HepG2 (cell line): Measurements from ENCODE around the gene HECTD4. TPM values are rescaled to one million over a fixed set of nuclear protein-coding genes. Genes with fewer than 3 reads are reported as not detected.

Experiments used
- ATAC-seq: fragments of 200-7000 bp; cut with Tn5 transposase; 3 replicates; pipeline ENCODE4 v1.9.1; 2020; ENCODE audit warnings: mild to moderate bottlenecking, moderate library complexity
- BruUV-seq: library from RNA; stranded (reverse); fragments of 400-500 nt; replicated peaks from 2 replicates; lab custom pipeline; 2021; lab: Mats Ljungman, UMichigan
- CTCF ChIA-PET: fragments of 300-600 bp; formaldehyde crosslinking; extraction: SDS; loops from one replicate; lab custom pipeline; 2021; ENCODE audit warnings: low total read pairs, inconsistent platforms, low intra/inter-chr PET ratio; lab: Yijun Ruan, JAX
- POLR2A ChIA-PET: fragments of 350-600 bp; sonication (Branson Sonifier 250); formaldehyde crosslinking; loops from one replicate; lab custom pipeline; 2020; ENCODE audit warnings: antibody characterized with exemption, inconsistent platforms; lab: Yijun Ruan, JAX
- DNase-seq: peaks from one replicate; pipeline ENCODE4 v3.0.0-alpha.2; 2015; ENCODE audit warnings: low spot score
- FAIRE-seq: peaks from 3 replicates; lab custom pipeline; 2011; peaks lifted over from hg19 to GRCh38; lab: Jason Lieb, UNC
- H2AFZ ChIP-seq: one replicate; pipeline ENCODE4 v1.6.1; 2011; ENCODE audit warnings: low read length, inconsistent platforms
- H3K27ac ChIP-seq: fragments of 300-600 bp; 3 replicates; pipeline ENCODE4 v1.8.0; 2011; ENCODE audit warnings: mixed run types, mild to moderate bottlenecking, mixed read lengths, low read length, inconsistent platforms; ENCODE audit not compliant: insufficient read depth; ENCODE audit errors: extremely low read length
- H3K27me3 ChIP-seq, 2 experiments: fragments of 200-600 bp in 1 of 2; 2 replicates in 1 of 2; 3 replicates in 1 of 2; pipeline versions ENCODE4 v1.6.0 to v1.8.0; 2011; ENCODE audit warnings: low read length in 2 of 2, mild to moderate bottlenecking in 2 of 2, moderate library complexity in 2 of 2, inconsistent platforms in 1 of 2; ENCODE audit not compliant: insufficient read depth in 2 of 2, control insufficient read depth in 1 of 2
- H3K36me3 ChIP-seq, 2 experiments: fragments of 200-600 bp in 1 of 2; replicated peaks in 1 of 2; 2 replicates in 1 of 2; 3 replicates in 1 of 2; pipeline versions ENCODE4 v1.5.1 to v1.8.0; 2011; ENCODE audit warnings: low read length in 2 of 2, inconsistent platforms in 1 of 2; ENCODE audit not compliant: insufficient read depth in 2 of 2, control insufficient read depth in 1 of 2
- H3K4me1 ChIP-seq: 2 replicates; pipeline ENCODE4 v1.5.1; 2012; ENCODE audit warnings: low read length, inconsistent platforms; ENCODE audit not compliant: insufficient read depth
- H3K4me2 ChIP-seq: 2 replicates; pipeline ENCODE4 v1.6.0; 2011; ENCODE audit warnings: low read depth, low read length, inconsistent platforms
- H3K4me3 ChIP-seq, 3 experiments: fragments of 200-600 bp in 1 of 3; sonication (generic), shearing (Covaris generic) in 1 of 3; replicated peaks in 1 of 3; 2 replicates each; pipeline ENCODE4 v1.5.1; 2011 to 2016; ENCODE audit warnings: low read length in 3 of 3, inconsistent platforms in 2 of 3, low read depth in 2 of 3, mild to moderate bottlenecking in 2 of 3, control low read depth in 1 of 3, mixed read lengths in 1 of 3; ENCODE audit not compliant: insufficient read depth in 1 of 3
- H3K79me2 ChIP-seq: one replicate; pipeline ENCODE4 v1.6.1; 2011; ENCODE audit warnings: low read length, inconsistent platforms; ENCODE audit not compliant: insufficient read depth
- H3K9ac ChIP-seq: 2 replicates; pipeline ENCODE4 v1.6.0; 2011; ENCODE audit warnings: mild to moderate bottlenecking, low read depth, low read length, inconsistent platforms; ENCODE audit not compliant: insufficient read depth
- H3K9me3 ChIP-seq: 2 replicates; pipeline ENCODE4 v1.5.1; 2012; ENCODE audit warnings: mild to moderate bottlenecking, low read length
- H4K20me1 ChIP-seq: 2 replicates; pipeline ENCODE4 v1.6.0; 2011; ENCODE audit warnings: inconsistent platforms, mild to moderate bottlenecking, low read length, moderate library complexity; ENCODE audit not compliant: insufficient read depth
- NFYB ChIP-seq: sonication (generic); formaldehyde crosslinking; IDR thresholded peaks from 2 replicates; pipeline ENCODE4 v1.4.0; 2020; ENCODE audit warnings: missing genetic modification reagents
- RBM22 ChIP-seq: fragments of 200-400 bp; formaldehyde crosslinking; optimal IDR thresholded peaks from 2 replicates; pipeline ENCODE3; 2017; ENCODE audit warnings: mild to moderate bottlenecking, low read length, moderate library complexity
- TOPORS ChIP-seq: sonication (generic); formaldehyde crosslinking; IDR thresholded peaks from 2 replicates; pipeline ENCODE4 v1.8.0; 2023; ENCODE audit warnings: mild to moderate bottlenecking, missing genetic modification reagents
- WGBS: methylation state at CpG from one replicate; pipeline ENCODE4 v1.1.6; 2017; ENCODE audit warnings: low lambda C conversion rate; 5-methylcytosine and 5-hydroxymethylcytosine counted together
- in situ Hi-C: cut with HindIII; loops from 2 replicates; pipeline ENCODE4 v1.10.0; 2017; ENCODE audit warnings: low pct_unique_long_range_greater_than_20kb; ENCODE audit not compliant: extremely low pct_ligation_motif_present
- intact Hi-C: fragments of 100-400 bp; cut with micrococcal nuclease; formaldehyde crosslinking; loops from one replicate; pipeline ENCODE4 v1.10.0; 2022; ENCODE audit not compliant: unreplicated experiment
- polyA plus RNA-seq, 8 experiments: library from polyadenylated mRNA; depleted of rRNA in 3 of 8; stranded (reverse) in 7 of 8; unstranded in 1 of 8; fragments of >200 nt; fragmentation: Illumina TruSeq in 4 of 8; extraction: Trizol in 4 of 8; gene quantifications; 2 replicates each; pipeline versions ENCODE4 v1.2.1 to v1.2.3, GENCODE V29; 2011 to 2016; ENCODE audit warnings: low read depth in 4 of 8, missing spikeins in 1 of 8, mixed read lengths in 1 of 8; ENCODE audit not compliant: insufficient read depth in 1 of 8
- total RNA-seq, 5 experiments: library from RNA; depleted of rRNA; stranded (reverse); fragments of >200 nt; fragmentation: Illumina TruSeq; extraction: Trizol; gene quantifications; 2 replicates each; pipeline ENCODE4 v1.2.3, GENCODE V29; 2016; ENCODE audit warnings: low read depth in 1 of 5
- TF ChIP-seq, protein P1 (sequence below): sonication (generic); formaldehyde crosslinking; IDR thresholded peaks from 2 replicates; pipeline ENCODE4 v1.5.1; 2020; ENCODE audit warnings: mild to moderate bottlenecking, missing genetic modification reagents, moderate library complexity

The HECTD4 gene
- total and polyA plus RNA-seq, 2 of the 13 experiments (the other 11 are each of a cell fraction or from before 2014, with no cell fraction given): 9.0 to 11.4 TPM

DNA sequence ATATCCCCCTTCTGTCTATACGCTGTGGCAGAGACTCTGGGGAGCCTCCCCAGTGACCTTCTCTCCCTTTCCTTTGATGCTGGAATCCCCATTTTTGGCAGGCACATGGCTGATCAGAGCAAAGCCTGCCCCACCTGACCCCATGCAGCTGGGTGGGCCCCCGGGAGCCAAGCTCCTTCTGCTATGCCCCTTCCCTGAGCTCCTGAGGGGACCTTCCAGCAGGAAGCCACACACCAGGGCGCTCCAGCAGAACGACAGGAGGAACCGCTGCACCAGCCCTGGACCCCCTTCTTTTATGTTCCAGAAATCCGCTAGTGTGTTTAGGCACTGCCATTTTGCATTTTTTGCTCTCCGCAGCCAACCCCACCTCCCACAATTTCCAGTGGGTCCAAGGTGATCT, 212.3 kb downstream of the HECTD4 start (continued):
- TF ChIP-seq, protein P1, sequence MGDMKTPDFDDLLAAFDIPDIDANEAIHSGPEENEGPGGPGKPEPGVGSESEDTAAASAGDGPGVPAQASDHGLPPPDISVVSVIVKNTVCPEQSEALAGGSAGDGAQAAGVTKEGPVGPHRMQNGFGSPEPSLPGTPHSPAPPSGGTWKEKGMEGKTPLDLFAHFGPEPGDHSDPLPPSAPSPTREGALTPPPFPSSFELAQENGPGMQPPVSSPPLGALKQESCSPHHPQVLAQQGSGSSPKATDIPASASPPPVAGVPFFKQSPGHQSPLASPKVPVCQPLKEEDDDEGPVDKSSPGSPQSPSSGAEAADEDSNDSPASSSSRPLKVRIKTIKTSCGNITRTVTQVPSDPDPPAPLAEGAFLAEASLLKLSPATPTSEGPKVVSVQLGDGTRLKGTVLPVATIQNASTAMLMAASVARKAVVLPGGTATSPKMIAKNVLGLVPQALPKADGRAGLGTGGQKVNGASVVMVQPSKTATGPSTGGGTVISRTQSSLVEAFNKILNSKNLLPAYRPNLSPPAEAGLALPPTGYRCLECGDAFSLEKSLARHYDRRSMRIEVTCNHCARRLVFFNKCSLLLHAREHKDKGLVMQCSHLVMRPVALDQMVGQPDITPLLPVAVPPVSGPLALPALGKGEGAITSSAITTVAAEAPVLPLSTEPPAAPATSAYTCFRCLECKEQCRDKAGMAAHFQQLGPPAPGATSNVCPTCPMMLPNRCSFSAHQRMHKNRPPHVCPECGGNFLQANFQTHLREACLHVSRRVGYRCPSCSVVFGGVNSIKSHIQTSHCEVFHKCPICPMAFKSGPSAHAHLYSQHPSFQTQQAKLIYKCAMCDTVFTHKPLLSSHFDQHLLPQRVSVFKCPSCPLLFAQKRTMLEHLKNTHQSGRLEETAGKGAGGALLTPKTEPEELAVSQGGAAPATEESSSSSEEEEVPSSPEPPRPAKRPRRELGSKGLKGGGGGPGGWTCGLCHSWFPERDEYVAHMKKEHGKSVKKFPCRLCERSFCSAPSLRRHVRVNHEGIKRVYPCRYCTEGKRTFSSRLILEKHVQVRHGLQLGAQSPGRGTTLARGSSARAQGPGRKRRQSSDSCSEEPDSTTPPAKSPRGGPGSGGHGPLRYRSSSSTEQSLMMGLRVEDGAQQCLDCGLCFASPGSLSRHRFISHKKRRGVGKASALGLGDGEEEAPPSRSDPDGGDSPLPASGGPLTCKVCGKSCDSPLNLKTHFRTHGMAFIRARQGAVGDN (CRISPR knock-in tag): no peak
- TF ChIP-seq TOPORS: no peak

DNA sequence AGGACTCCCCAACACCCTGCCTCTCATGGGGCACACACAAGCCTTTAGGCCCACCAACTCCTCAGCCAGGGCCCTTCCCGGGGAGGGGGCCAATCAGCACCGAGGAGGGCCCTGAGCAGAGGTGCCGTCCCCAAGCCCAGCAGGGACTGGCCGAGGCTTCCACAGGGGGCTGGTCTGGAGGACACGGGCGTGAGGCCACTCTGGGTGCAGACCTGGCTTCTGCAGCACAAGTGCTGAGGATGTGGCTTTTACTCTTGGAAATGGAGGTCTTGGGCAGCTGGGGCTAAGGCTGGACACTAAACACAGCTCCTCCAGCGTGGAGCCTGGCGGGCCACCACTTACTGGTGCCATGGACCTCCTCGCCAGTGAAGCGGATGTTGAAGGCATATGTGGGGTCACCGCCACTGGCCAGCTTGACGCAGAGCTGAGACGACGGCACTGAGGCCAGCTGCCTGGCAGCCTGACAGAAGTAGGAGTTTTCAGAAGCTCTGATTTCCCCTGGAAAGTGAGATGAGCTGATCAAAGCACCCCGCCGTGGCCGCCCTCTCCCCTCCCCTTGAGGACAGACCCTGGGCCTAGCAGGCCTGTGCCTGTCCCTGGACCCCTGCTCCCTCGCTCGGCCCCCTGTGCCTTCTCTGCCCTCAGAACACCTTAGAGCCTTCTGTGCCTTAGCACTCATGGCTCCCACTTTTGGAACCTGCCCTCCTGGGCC, 212.9 kb downstream of the HECTD4 start:
- H3K9ac ChIP-seq: no peak overlapping the region
- no peak for DNase-seq
- no peaks in the 10 kb centered on the region for H4K20me1 ChIP-seq
- BruUV-seq: no TSS peak
- no peak for TF ChIP-seq NFYB (CRISPR knock-in tag)
- peak; percentile 63 for TF ChIP-seq RBM22
- H3K9me3 ChIP-seq: no peaks in the 10 kb centered on the region
- no peak for FAIRE-seq
- peaks cover 0 to 4% of the 10 kb centered on the region in 2 experiments; a peak in 2 of 5 replicates for H3K36me3 ChIP-seq
- in situ Hi-C loops: no loop called here
- no peak overlapping the region for H3K4me2 ChIP-seq
- intact Hi-C loops: no loop called here
- H3K27me3 ChIP-seq: no peaks in the 10 kb centered on the region
- CTCF ChIA-PET: no interaction called here
- no peak overlapping the region for H2AFZ ChIP-seq
- H3K4me1 ChIP-seq: no peaks in the 10 kb centered on the region
- no peak overlapping the region for H3K27ac ChIP-seq
- 89% methylated on average over 5 of the region's 19 CpGs for whole genome bisulfite sequencing
- POLR2A ChIA-PET: no interaction called here
- no peak for ATAC-seq
- no peak overlapping the region for H3K4me3 ChIP-seq
- no peaks in the 10 kb centered on the region for H3K79me2 ChIP-seq
